IMR-90 (cell line): ENCODE results near the gene STK31. TPM values are rescaled to one million over a fixed set of nuclear protein-coding genes. Genes with fewer than 3 reads are reported as not detected.

Experiments
- ATAC-seq: fragments of 200-7000 bp; cut with Tn5 transposase; 2 replicates; pipeline ENCODE4 v1.9.1; 2020; ENCODE audit warnings: low read depth, mild to moderate bottlenecking, moderate library complexity
- BruUV-seq: library from RNA; stranded (reverse); fragments of 400-500 nt; replicated peaks from 2 replicates; lab custom pipeline; 2021; lab: Mats Ljungman, UMichigan
- CTCF ChIA-PET: fragments of 300-600 bp; formaldehyde crosslinking; extraction: SDS; loops from one replicate; lab custom pipeline; 2021; ENCODE audit warnings: antibody characterized with exemption; lab: Yijun Ruan, JAX
- POLR2A ChIA-PET: fragments of 300-600 bp; sonication (Branson Sonifier 250); formaldehyde crosslinking; loops from one replicate; lab custom pipeline; 2022; ENCODE audit warnings: antibody characterized with exemption; ENCODE audit not compliant: unreplicated experiment; lab: Charles Lee
- DNase-seq: peaks from one replicate; pipeline ENCODE4 v3.0.0; 2013
- H2AFZ ChIP-seq: replicated peaks from 2 replicates; pipeline ENCODE3; 2013; ENCODE audit warnings: low read length, mild to moderate bottlenecking; ENCODE audit not compliant: poor library complexity
- H2AK5ac ChIP-seq: 2 replicates; pipeline ENCODE4 v1.6.1; 2013; ENCODE audit warnings: low read depth, low read length, inconsistent platforms
- H2AK9ac ChIP-seq: replicated peaks from 2 replicates; pipeline ENCODE3; 2013; ENCODE audit warnings: mild to moderate bottlenecking, low read depth, low read length, moderate library complexity; ENCODE audit not compliant: poor library complexity
- H2BK120ac ChIP-seq: 2 replicates; pipeline ENCODE4 v1.6.1; 2013; ENCODE audit warnings: low read depth, low read length, inconsistent platforms
- H2BK15ac ChIP-seq: 3 replicates; pipeline ENCODE4 v1.6.1; 2013; ENCODE audit warnings: low read depth, low read length, inconsistent platforms
- H2BK20ac ChIP-seq: 2 replicates; pipeline ENCODE4 v1.6.1; 2013; ENCODE audit warnings: low read depth, mild to moderate bottlenecking, inconsistent platforms, low read length, moderate library complexity
- H2BK5ac ChIP-seq: 2 replicates; pipeline ENCODE4 v1.6.1; 2013; ENCODE audit warnings: mild to moderate bottlenecking, low read depth, low read length, inconsistent platforms; ENCODE audit not compliant: poor library complexity, severe bottlenecking
- H3K14ac ChIP-seq: replicated peaks from 2 replicates; pipeline ENCODE4 v1.6.1; 2013; ENCODE audit warnings: low read depth, low read length, inconsistent platforms
- H3K18ac ChIP-seq: 2 replicates; pipeline ENCODE4 v1.6.1; 2013; ENCODE audit warnings: low read depth, low read length, control low read depth
- H3K23ac ChIP-seq: 2 replicates; pipeline ENCODE4 v1.6.1; 2013; ENCODE audit warnings: low read depth, low read length, inconsistent platforms
- H3K27ac ChIP-seq: 2 replicates; pipeline ENCODE4 v1.5.1; 2013; ENCODE audit warnings: mild to moderate bottlenecking, control low read depth, low read length; ENCODE audit not compliant: insufficient read depth
- H3K27me3 ChIP-seq: 2 replicates; pipeline ENCODE4 v1.6.1; 2013; ENCODE audit warnings: low read length; ENCODE audit not compliant: control insufficient read depth, insufficient read depth
- H3K36me3 ChIP-seq: 2 replicates; pipeline ENCODE4 v1.6.1; 2013; ENCODE audit warnings: low read length, mixed read lengths; ENCODE audit not compliant: control insufficient read depth, insufficient read depth
- H3K4ac ChIP-seq: 2 replicates; pipeline ENCODE4 v1.6.1; 2013; ENCODE audit warnings: low read depth, low read length, inconsistent platforms
- H3K4me1 ChIP-seq: 2 replicates; pipeline ENCODE4 v1.6.1; 2013; ENCODE audit warnings: low read length, mixed read lengths; ENCODE audit not compliant: control insufficient read depth, insufficient read depth
- H3K4me2 ChIP-seq: 2 replicates; pipeline ENCODE4 v1.6.1; 2013; ENCODE audit warnings: low read depth, mild to moderate bottlenecking, control low read depth, low read length, moderate library complexity
- H3K4me3 ChIP-seq: 2 replicates; pipeline ENCODE4 v1.5.1; 2013; ENCODE audit warnings: low read depth, mild to moderate bottlenecking, control low read depth, low read length, moderate library complexity; ENCODE audit not compliant: insufficient read depth
- H3K56ac ChIP-seq: 2 replicates; pipeline ENCODE4 v1.6.1; 2013; ENCODE audit warnings: low read length, inconsistent platforms; ENCODE audit not compliant: insufficient read depth; ENCODE audit errors: extremely low read depth
- H3K79me1 ChIP-seq, 2 experiments: 2 replicates each; pipeline ENCODE4 v1.6.1; 2013; ENCODE audit warnings: low read length in 2 of 2, inconsistent platforms in 1 of 2, low read depth in 1 of 2
- H3K9ac ChIP-seq: 2 replicates; pipeline ENCODE4 v1.6.1; 2013; ENCODE audit warnings: low read depth, low read length, control low read depth
- H3K9me1 ChIP-seq: 2 replicates; pipeline ENCODE4 v1.6.1; 2013; ENCODE audit warnings: low read length, inconsistent platforms; ENCODE audit not compliant: insufficient read depth
- H3K9me3 ChIP-seq: 2 replicates; pipeline ENCODE4 v1.6.1; 2013; ENCODE audit warnings: low read length; ENCODE audit not compliant: control insufficient read depth, insufficient read depth
- H4K20me1 ChIP-seq: 2 replicates; pipeline ENCODE4 v1.6.1; 2013; ENCODE audit warnings: low read length, inconsistent platforms; ENCODE audit not compliant: insufficient read depth
- H4K5ac ChIP-seq: 2 replicates; pipeline ENCODE4 v1.6.1; 2013; ENCODE audit warnings: mild to moderate bottlenecking, low read depth, low read length, control low read depth
- H4K8ac ChIP-seq, 2 experiments: 2 replicates each; pipeline ENCODE4 v1.6.1; 2013; ENCODE audit warnings: low read depth in 2 of 2, low read length in 2 of 2, control low read depth in 1 of 2, inconsistent platforms in 1 of 2
- H4K91ac ChIP-seq: 2 replicates; pipeline ENCODE4 v1.6.1; 2013; ENCODE audit warnings: low read depth, low read length, inconsistent platforms; ENCODE audit not compliant: insufficient read depth
- BHLHE40 ChIP-seq: fragments of 150-350 bp; IDR thresholded peaks from 2 replicates; pipeline ENCODE4 v1.6.1; 2016; ENCODE audit warnings: mild to moderate bottlenecking, low read depth, low read length
- CHD1 ChIP-seq: IDR thresholded peaks from 2 replicates; pipeline ENCODE4 v1.6.1; 2012; ENCODE audit warnings: low read depth, low read length, improper control_type of control experiment
- FOS ChIP-seq: fragments of 150-350 bp; IDR thresholded peaks from 2 replicates; pipeline ENCODE4 v1.6.1; 2016; ENCODE audit warnings: low read depth, low read length
- MAFK ChIP-seq: IDR thresholded peaks from 2 replicates; pipeline ENCODE4 v1.6.1; 2012; ENCODE audit warnings: low read depth, low read length, improper control_type of control experiment
- NFE2L2 ChIP-seq: fragments of 150-350 bp; IDR thresholded peaks from 2 replicates; pipeline ENCODE4 v1.6.1; 2016; ENCODE audit warnings: low read depth, mild to moderate bottlenecking, low read length
- RFX5 ChIP-seq: IDR thresholded peaks from 2 replicates; pipeline ENCODE4 v1.8.0; 2012; ENCODE audit warnings: low read depth, mild to moderate bottlenecking, low read length, moderate library complexity
- WGBS, 2 experiments: methylation state at CpG; one replicate each; pipeline versions ENCODE4 v1.1.5 to v1.1.7; 2013; ENCODE audit warnings: missing lambda C conversion rate in 2 of 2; ENCODE audit not compliant: insufficient read length in 1 of 2; ENCODE audit errors: extremely low coverage in 2 of 2; 5-methylcytosine and 5-hydroxymethylcytosine counted together
- dilution Hi-C: fragments of 300-500 bp; cut with HindIII; formaldehyde crosslinking; loops from one replicate; pipeline ENCODE4 v1.14.3; 2018; ENCODE audit warnings: low sequenced_read_pairs; ENCODE audit not compliant: unreplicated experiment
- in situ Hi-C: fragments of 300-500 bp; cut with MboI; formaldehyde crosslinking; loops from 3 replicates; pipeline ENCODE4 v1.14.3; 2019; ENCODE audit warnings: low sequenced_read_pairs, inconsistent platforms, mixed read lengths
- intact Hi-C: fragments of 100-400 bp; cut with micrococcal nuclease; formaldehyde crosslinking; loops from 2 replicates; pipeline ENCODE4 v1.10.0; 2022
- polyA plus RNA-seq, 3 experiments: library from polyadenylated mRNA; depleted of rRNA; stranded (reverse); fragments of >200 nt; gene quantifications; 2 replicates each; pipeline ENCODE4 v1.2.3, GENCODE V29; 2012; ENCODE audit warnings: low replicate concordance in 1 of 3
- total RNA-seq: library from RNA; depleted of rRNA; stranded (reverse); fragments of >200 nt; gene quantifications from 2 replicates; pipeline ENCODE4 v1.2.3, GENCODE V29; 2012

The STK31 gene
- total and polyA plus RNA-seq, 2 of the 4 experiments (the other 2 are of a cell fraction) = not detected

GRCh38 chr7:23714150-23714464, 4.1 kb downstream of the STK31 start:
- intact Hi-C loops = loop anchor here (5.0 to 10.0 kb wide), 3 partner anchors 62 to 953 kb away; partner anchors contain the start of gene PALS2
- dilution Hi-C loops = loop anchor here (25.0 kb wide), 1 partner anchor 127 kb away; the partner anchor contains the start of gene CCDC126
- ChIA-PET CTCF (interaction anchor here (0.6 to 1.1 kb wide), 4 partner anchors 17 to 441 kb away, joined by 3 to 6 read pairs (median 3); no protein-coding TSS in a partner anchor), POLR2A (no interaction called here)
- Histone ChIP-seq H2BK120ac (peak overlapping the region; percentile 64), H3K23ac (0 out of 2 replicates have a peak overlapping the region, but pooled peaks have one; percentile 14), H3K4me3 (no peak overlapping the region), H2BK5ac (peak overlapping the region; percentile 58), H2BK20ac (peak overlapping the region; percentile 44), H3K79me1 (no peaks in the 10 kb centered on the region), H3K9ac (no peak overlapping the region), H3K4me2 (peak overlapping the region; percentile 80), H3K14ac (no peak overlapping the region), H2AK5ac (no peak overlapping the region), H3K4ac (peak overlapping the region; percentile 9; the same call in 1 of the 2 replicates), H3K9me1 (no peaks in the 10 kb centered on the region), H4K91ac (peak overlapping the region; percentile 50; the same call in 1 of the 2 replicates), H3K56ac (no peak overlapping the region), H3K18ac (peak overlapping the region; percentile 70; the same call in 1 of the 2 replicates), H3K4me1 (peaks cover 2% of the 10 kb centered on the region; the same call in 1 of the 2 replicates), H2AK9ac (no peak overlapping the region), H4K20me1 (no peaks in the 10 kb centered on the region; the same call in 1 of the 2 replicates), H3K9me3 (no peaks in the 10 kb centered on the region), H3K27ac (no peak overlapping the region), H4K5ac (no peak overlapping the region), H3K27me3 (no peaks in the 10 kb centered on the region), H2AFZ (no peak overlapping the region), H4K8ac (peak overlapping the region in 1 of 2 experiments; percentile 20; a peak in 1 of 4 replicates), H3K36me3 (no peaks in the 10 kb centered on the region), H2BK15ac (0 out of 3 replicates have a peak overlapping the region, but pooled peaks have one; percentile 15)
- ATAC-seq (no peak), DNase-seq (no peak)
- in situ Hi-C loops = no loop called here
- BruUV-seq = no TSS peak
- no CpG with 5 or more reads among the region's 2 CpGs for WGBS, 2 experiments
- TF ChIP-seq MAFK = no peak
- TF ChIP-seq RFX5 = no peak
- TF ChIP-seq CHD1 = no peak
- TF ChIP-seq FOS = no peak
- no peak for TF ChIP-seq NFE2L2
- TF ChIP-seq BHLHE40 = no peak
